BE2C (cell line): ENCODE results near the gene SUSD6.

ENCODE experiments used
- DNase-seq: peaks from one replicate; pipeline ENCODE4 v3.0.0-alpha.2; 2020
- H3K27me3 ChIP-seq: fragments of 250-450 bp; sonication (Bioruptor Pico); 2 replicates; pipeline ENCODE4 v1.5.1; 2020; ENCODE audit warnings: mild to moderate bottlenecking
- H3K36me3 ChIP-seq: fragments of 250-450 bp; sonication (Bioruptor Pico); 2 replicates; pipeline ENCODE4 v1.5.1; 2020; ENCODE audit warnings: mild to moderate bottlenecking
- H3K4me1 ChIP-seq: fragments of 250-450 bp; sonication (Bioruptor Pico); 2 replicates; pipeline ENCODE4 v1.5.1; 2020
- H3K4me3 ChIP-seq: 2 replicates; pipeline ENCODE4 v1.5.1; 2011; ENCODE audit warnings: low read depth, low read length
- H3K9me3 ChIP-seq: fragments of 250-450 bp; sonication (Bioruptor Pico); 2 replicates; pipeline ENCODE4 v1.5.1; 2020
- TF ChIP-seq, protein P1 (sequence below): IDR thresholded peaks from 2 replicates; pipeline ENCODE4 v1.5.1; 2012; ENCODE audit warnings: mild to moderate bottlenecking, low read depth, low read length

The SUSD6 gene

DNA sequence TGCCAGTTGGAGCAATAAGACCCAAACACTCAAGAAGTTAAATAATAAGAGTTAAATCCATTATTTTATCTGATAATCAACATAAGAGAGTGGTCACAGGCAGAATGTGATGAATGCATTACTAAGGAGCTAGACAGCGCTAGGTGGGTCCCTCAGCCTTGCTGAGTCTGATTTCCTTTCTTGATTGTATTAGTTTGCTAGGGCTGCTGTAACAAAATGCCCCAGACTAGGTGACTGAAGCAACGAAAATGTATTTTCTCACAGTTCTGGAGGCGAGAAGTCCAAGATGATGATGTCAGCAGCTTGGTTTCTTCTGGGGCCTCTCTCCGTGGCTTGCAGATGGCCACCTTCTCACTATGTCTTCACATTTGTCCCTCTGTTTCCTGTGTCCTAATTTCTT, 28.6 kb upstream of the SUSD6 start:
- no peaks in the 10 kb centered on the region for H3K36me3 ChIP-seq
- peaks cover 14% of the 10 kb centered on the region; the same call in 1 of the 2 replicates for H3K27me3 ChIP-seq
- H3K9me3 ChIP-seq = no peaks in the 10 kb centered on the region
- no peaks in the 10 kb centered on the region for H3K4me1 ChIP-seq
- TF ChIP-seq, protein P1, sequence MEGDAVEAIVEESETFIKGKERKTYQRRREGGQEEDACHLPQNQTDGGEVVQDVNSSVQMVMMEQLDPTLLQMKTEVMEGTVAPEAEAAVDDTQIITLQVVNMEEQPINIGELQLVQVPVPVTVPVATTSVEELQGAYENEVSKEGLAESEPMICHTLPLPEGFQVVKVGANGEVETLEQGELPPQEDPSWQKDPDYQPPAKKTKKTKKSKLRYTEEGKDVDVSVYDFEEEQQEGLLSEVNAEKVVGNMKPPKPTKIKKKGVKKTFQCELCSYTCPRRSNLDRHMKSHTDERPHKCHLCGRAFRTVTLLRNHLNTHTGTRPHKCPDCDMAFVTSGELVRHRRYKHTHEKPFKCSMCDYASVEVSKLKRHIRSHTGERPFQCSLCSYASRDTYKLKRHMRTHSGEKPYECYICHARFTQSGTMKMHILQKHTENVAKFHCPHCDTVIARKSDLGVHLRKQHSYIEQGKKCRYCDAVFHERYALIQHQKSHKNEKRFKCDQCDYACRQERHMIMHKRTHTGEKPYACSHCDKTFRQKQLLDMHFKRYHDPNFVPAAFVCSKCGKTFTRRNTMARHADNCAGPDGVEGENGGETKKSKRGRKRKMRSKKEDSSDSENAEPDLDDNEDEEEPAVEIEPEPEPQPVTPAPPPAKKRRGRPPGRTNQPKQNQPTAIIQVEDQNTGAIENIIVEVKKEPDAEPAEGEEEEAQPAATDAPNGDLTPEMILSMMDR = no peak
- H3K4me3 ChIP-seq = no peak overlapping the region
- no peak for DNase-seq

GRCh38 chr14:69584389-69584788, 27.0 kb upstream of the SUSD6 start:
- Histone ChIP-seq H3K36me3 (no peaks in the 10 kb centered on the region), H3K4me3 (no peak overlapping the region), H3K9me3 (no peaks in the 10 kb centered on the region), H3K4me1 (no peaks in the 10 kb centered on the region), H3K27me3 (peaks cover 5% of the 10 kb centered on the region; the same call in 1 of the 2 replicates)
- no peak for DNase-seq
- TF ChIP-seq, protein P1 = no peak

GRCh38 chr14:69586404-69586803, 25.0 kb upstream of the SUSD6 start:
- TF ChIP-seq, protein P1 = no peak
- DNase-seq = no peak
- Histone ChIP-seq H3K27me3 (no peaks in the 10 kb centered on the region), H3K4me3 (no peak overlapping the region), H3K9me3 (no peaks in the 10 kb centered on the region), H3K4me1 (no peaks in the 10 kb centered on the region), H3K36me3 (no peaks in the 10 kb centered on the region)

- no peak for DNase-seq
- Histone ChIP-seq H3K4me1 (no peaks in the 10 kb centered on the region), H3K9me3 (no peaks in the 10 kb centered on the region), H3K4me3 (no peak overlapping the region), H3K27me3 (no peaks in the 10 kb centered on the region), H3K36me3 (no peaks in the 10 kb centered on the region)
- TF ChIP-seq, protein P1 = no peak
Measured at GRCh38 chr14:69587389-69587788, 24.0 kb upstream of the SUSD6 start.

GRCh38 chr14:69591317-69591716, 20.1 kb upstream of the SUSD6 start:
- Histone ChIP-seq H3K4me1 (no peaks in the 10 kb centered on the region), H3K9me3 (no peaks in the 10 kb centered on the region), H3K36me3 (no peaks in the 10 kb centered on the region), H3K27me3 (no peaks in the 10 kb centered on the region), H3K4me3 (no peak overlapping the region)
- TF ChIP-seq, protein P1 = no peak
- no peak for DNase-seq

DNA sequence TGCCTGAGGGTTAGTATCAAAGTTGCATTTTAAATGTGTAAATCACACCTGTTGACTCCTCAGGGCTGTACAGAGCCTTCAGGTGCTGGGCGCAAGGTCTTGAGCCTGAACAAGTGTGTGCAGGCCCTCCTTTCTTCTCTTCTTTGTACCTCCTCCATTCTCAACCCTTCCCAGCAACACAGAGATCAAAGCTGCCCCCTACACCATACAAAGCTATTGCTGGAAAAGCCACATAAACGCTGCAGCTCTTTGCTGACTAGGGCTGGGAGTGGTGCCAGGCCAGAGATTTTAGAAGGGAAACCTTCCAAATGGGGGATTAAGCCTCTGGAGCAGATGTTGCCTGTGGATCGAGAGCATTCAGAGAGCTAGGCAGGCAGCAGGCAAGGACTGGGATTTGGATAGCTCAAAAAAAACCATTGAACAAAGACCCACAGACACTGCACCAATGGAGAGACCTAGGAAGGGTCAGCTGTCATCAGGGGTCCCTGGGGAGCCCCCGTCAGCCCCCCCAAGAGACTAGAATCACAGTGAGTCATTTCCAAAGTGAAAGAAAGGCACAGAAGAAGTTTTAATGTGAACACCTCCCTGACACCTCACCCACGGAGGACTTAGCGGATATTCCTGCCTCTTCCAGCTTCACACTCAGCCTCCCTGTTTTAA, 18.2 kb upstream of the SUSD6 start:
- TF ChIP-seq, protein P1 = no peak
- Histone ChIP-seq H3K4me3 (no peak overlapping the region), H3K36me3 (no peaks in the 10 kb centered on the region), H3K9me3 (no peaks in the 10 kb centered on the region), H3K27me3 (no peaks in the 10 kb centered on the region), H3K4me1 (no peaks in the 10 kb centered on the region)
- no peak for DNase-seq
